ENCODE data around the gene ATP5MC2.
A peak's percentile ranks its signal among the peaks of the same experiment; 100 is the strongest.
"Not testable (repeated sequence)": the region's sequence is repeated elsewhere in the genome, so short reads cannot be mapped to it uniquely, and the experiment has no call there.

ATP5MC2 gene

DNA sequence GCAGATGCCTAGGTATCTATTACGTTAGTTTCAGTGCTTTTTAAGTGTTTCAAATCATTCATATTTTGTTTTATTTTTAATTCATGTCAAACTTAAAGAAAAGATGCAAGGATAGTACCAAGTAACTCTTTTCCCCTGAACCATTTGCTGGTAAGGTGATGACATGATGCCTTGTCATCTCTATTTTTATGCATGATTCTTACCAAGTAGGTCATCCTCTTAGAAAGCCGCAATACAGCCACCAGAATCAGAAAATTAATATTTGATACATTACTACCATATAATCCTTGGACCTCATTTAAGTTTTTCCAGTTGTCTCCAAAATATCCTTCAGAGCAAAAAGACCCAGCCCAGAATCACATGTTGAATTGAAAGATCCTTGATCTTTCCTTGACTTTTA is 22.3 kb downstream of the ATP5MC2 start:
- TF ChIP-seq, protein P1, sequence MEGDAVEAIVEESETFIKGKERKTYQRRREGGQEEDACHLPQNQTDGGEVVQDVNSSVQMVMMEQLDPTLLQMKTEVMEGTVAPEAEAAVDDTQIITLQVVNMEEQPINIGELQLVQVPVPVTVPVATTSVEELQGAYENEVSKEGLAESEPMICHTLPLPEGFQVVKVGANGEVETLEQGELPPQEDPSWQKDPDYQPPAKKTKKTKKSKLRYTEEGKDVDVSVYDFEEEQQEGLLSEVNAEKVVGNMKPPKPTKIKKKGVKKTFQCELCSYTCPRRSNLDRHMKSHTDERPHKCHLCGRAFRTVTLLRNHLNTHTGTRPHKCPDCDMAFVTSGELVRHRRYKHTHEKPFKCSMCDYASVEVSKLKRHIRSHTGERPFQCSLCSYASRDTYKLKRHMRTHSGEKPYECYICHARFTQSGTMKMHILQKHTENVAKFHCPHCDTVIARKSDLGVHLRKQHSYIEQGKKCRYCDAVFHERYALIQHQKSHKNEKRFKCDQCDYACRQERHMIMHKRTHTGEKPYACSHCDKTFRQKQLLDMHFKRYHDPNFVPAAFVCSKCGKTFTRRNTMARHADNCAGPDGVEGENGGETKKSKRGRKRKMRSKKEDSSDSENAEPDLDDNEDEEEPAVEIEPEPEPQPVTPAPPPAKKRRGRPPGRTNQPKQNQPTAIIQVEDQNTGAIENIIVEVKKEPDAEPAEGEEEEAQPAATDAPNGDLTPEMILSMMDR (IDR thresholded peaks at IDR 0.05; ENCODE audit: low read length, missing control alignments) = no peak
- no peak for DNase-seq (ENCODE audit: low read depth)
- no peak overlapping the region for H3K4me3 ChIP-seq (replicated peaks; ENCODE audit: low read depth, low read length)

- TF ChIP-seq, protein P1 (IDR thresholded peaks at IDR 0.05; ENCODE audit: low read length, missing control alignments) = no peak
- no peak overlapping the region for H3K4me3 ChIP-seq (replicated peaks; ENCODE audit: low read depth, low read length)
- DNase-seq (ENCODE audit: low read depth) = peak; percentile 20
These were observed 23.5 kb downstream of the ATP5MC2 start for GRCh38 chr12:53652366-53652765.

DNA sequence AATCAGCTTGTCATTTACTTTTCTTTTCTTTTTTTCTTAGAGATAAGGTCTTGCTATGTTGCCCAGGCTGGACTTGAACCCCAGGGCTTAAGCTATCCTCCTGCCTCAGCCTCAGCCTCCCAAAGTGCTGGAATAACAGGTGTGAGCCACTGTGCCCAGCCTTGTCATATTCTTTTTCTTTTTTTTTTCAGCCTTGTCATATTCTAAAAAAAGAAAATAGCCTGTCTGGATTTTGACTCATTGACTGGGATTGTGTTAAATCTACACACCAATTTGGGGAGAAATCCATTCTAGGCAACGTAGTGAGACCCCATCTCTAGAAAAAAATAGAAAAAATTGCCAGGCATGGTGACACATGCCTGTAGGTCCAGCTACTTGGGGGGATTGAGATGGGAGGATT is 24.1 kb downstream of the ATP5MC2 start:
- no peak overlapping the region for H3K4me3 ChIP-seq (replicated peaks; ENCODE audit: low read depth, low read length)
- DNase-seq (ENCODE audit: low read depth) = no peak
- TF ChIP-seq, protein P1 (IDR thresholded peaks at IDR 0.05; ENCODE audit: low read length, missing control alignments) = no peak

DNA sequence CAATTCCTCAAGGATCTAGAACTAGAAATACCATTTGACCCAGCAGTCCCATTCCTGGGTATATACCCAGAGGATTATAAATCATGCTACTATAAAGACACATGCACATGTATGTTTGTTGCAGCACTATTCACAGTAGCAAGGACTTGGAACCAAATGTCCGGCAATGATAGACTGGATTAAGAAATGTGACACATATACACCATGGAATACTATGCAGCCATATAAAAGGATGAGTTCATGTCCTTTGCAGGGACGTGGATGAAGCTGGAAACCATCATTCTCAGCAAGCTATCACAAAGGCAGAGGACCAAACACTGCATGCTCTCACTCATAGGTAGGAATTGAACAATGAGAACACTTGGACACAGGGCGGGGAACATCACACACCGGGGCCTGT is 29.6 kb downstream of the ATP5MC2 start:
- not testable (repeated sequence) for H3K4me3 ChIP-seq (replicated peaks; ENCODE audit: low read depth, low read length); DNase-seq (ENCODE audit: low read depth)

- DNase-seq (ENCODE audit: low read depth) = peak; percentile 24
- TF ChIP-seq, protein P1 (IDR thresholded peaks at IDR 0.05; ENCODE audit: low read length, missing control alignments) = no peak
These were observed 30.7 kb downstream of the ATP5MC2 start for GRCh38 chr12:53645165-53645564.

DNA sequence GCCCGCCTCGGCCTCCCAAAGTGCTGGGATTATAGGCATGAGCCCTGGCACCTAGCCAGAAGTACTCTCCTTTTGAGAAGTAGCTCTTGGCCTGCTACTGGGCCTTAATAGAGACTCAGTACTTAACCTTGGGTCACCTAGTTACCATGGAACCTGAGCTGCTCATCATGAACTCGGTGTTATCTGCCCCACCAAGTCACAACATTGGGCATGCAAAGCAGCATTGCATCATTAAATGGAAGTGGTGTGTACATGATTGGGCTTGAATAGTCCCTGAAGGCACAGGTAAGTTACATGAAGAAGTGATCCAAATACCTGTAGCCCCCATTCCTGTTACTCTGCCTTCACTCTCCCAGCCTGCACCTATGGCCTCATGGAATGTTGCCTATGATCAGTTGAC is 31.8 kb downstream of the ATP5MC2 start:
- no peak overlapping the region for H3K4me3 ChIP-seq (replicated peaks; ENCODE audit: low read depth, low read length)
- no peak for DNase-seq (ENCODE audit: low read depth)
- TF ChIP-seq, protein P1 (IDR thresholded peaks at IDR 0.05; ENCODE audit: low read length, missing control alignments) = no peak

More at GRCh38 chr12:53645165-53645564, 30.7 kb downstream of the ATP5MC2 start:
- H3K4me3 ChIP-seq (replicated peaks; ENCODE audit: low read depth, low read length) = no peak overlapping the region

- TF ChIP-seq, protein P1 (IDR thresholded peaks at IDR 0.05; ENCODE audit: low read length, missing control alignments) = no peak
- DNase-seq (ENCODE audit: low read depth) = no peak
These were observed 32.5 kb downstream of the ATP5MC2 start for GRCh38 chr12:53643232-53643979.

More at GRCh38 chr12:53643232-53643979, 32.5 kb downstream of the ATP5MC2 start:
- no peak overlapping the region for H3K4me3 ChIP-seq (replicated peaks; ENCODE audit: low read depth, low read length)
